GM12873 (cell line): ENCODE results near the gene STK32C.

ENCODE experiments used
- TF ChIP-seq, protein P1 (sequence below): IDR thresholded peaks from 2 replicates; pipeline ENCODE4 v1.5.1; 2012; ENCODE audit warnings: low read depth, mild to moderate bottlenecking, moderate library complexity, low read length, control low read depth; ENCODE audit not compliant: insufficient read depth; ENCODE audit errors: missing control alignments

STK32C gene

DNA sequence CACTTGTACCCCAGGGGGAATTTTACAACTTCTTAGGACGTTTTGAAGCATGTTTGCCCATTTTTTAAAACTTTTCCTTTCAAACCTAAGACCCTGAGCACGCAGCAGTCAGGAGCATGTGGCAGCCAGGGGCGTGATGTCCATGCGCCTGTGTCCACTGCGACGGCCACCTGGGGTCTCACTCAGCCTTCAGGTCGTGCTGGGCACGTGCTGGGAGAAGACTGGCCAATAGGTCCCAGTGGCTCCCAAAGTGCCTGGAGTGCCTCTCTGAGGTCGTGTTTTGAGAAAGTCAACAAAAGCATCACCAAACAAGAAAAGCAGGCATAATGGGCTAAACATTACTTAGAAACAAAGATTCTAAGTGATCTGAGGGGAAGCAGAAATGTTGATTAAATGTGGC is 39.1 kb upstream of the STK32C start:
- TF ChIP-seq, protein P1, sequence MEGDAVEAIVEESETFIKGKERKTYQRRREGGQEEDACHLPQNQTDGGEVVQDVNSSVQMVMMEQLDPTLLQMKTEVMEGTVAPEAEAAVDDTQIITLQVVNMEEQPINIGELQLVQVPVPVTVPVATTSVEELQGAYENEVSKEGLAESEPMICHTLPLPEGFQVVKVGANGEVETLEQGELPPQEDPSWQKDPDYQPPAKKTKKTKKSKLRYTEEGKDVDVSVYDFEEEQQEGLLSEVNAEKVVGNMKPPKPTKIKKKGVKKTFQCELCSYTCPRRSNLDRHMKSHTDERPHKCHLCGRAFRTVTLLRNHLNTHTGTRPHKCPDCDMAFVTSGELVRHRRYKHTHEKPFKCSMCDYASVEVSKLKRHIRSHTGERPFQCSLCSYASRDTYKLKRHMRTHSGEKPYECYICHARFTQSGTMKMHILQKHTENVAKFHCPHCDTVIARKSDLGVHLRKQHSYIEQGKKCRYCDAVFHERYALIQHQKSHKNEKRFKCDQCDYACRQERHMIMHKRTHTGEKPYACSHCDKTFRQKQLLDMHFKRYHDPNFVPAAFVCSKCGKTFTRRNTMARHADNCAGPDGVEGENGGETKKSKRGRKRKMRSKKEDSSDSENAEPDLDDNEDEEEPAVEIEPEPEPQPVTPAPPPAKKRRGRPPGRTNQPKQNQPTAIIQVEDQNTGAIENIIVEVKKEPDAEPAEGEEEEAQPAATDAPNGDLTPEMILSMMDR = no peak

DNA sequence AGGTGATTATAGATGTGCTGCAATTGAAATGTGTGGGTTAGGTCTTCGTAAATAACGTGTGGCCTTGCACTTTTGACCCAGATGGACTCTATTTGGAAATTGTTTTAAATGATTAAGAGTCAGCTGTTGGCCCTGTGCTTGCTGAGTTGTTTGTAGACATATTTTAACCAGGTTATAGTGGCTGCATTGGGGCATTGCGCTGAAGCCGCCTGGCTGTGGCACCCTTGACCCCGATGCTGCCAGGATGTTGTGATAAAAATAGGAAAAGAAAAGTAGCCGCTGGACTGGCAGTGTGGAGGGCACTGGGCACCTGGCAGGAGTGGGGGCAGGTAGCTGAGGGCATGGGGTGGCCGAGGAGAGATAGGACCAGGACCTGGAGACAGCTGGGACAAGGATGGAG is 37.6 kb upstream of the STK32C start:
- TF ChIP-seq, protein P1 = no peak

DNA sequence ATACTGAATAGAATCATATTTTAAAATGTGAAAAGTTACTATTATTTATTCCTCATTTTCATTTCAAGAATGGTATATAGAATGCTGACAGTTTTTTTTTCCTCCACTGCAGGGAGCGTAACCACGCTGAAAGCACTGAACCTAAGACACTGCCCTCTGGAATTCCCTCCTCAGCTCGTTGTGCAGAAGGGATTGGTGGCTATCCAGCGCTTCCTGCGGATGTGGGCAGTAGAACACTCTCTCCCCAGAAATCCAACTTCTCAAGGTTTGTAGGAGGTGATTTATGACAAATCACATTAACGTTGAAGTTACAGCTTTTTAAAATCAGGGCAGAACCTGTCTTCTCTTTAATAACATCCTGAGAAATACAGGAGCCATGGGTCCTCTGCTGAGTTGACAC is 36.6 kb upstream of the STK32C start:
- TF ChIP-seq, protein P1 = no peak

DNA sequence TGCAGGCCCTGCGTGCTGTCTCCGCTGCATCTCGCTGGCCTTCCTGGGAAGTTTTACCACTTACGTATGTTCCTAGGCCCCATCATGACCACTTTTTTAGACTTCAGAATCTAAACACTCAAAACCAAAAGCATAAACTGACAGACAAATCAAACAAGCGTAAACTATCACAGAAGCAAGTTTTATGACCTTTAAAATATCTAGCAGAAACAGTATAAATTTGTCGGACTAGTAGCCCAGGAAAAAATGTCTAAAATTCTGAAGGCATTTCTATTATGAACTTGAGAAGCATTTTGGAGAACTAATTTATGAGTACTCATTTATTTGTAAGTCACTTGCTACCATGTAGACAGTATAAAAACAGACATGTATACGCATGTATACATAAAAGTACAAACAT is 34.8 kb upstream of the STK32C start:
- TF ChIP-seq, protein P1 = no peak

DNA sequence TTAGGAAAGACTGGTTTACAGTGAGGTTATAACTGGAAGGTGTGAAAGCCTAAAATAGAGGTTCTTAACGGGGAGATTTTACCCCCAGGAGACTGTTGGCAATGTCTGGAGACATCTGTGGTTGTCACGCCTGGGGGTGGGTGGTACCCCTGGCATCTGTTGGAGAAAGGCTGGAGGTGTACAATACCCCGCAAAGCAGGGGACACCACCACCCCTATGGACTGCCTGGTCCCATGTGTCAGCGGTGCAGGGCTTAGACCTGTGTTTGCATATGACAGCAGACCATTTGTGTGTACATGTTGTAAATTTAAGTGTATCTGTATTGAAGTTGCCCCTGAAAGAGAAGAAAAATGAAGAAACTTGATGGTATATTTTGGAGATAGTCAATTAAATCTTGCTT is 34.0 kb upstream of the STK32C start:
- TF ChIP-seq, protein P1 = no peak

DNA sequence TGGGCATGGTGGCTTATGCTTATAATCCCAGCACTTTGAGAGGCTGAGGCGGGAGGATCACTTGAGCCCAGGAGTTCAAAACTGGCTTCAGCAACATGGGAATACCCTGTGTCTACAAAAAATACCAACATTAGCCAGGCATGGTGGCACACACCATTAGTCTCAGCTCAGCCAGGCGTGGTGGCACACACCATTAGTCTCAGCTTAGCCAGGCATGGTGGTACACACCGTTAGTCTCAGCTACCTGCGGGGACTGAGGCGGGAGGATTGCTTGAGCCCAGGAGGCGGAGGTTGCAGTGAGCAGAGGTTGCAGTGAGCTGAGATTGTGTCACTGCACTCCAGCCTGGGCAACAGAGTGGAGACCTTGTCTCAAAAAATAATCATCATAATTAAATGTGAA is 33.3 kb upstream of the STK32C start:
- TF ChIP-seq, protein P1 = no peak

DNA sequence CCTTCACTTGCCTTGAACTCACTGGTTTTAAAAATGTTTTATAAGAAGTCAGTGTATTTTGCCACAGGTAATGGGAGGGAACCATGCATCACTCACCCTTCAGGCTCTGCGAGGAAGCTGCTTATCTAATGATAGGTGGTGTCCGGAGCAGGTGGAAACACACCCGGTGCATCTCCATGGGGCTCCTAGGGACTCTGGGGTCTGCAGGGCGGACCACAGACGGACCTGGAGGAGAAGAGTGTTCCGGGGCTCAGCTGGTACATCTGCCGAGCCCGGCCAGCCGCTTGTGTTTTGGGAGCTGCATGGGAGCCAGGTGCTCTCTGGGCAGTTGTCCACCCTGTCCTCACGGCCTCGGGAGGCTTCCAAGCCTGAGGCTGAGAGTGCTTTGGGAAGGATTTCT is 31.5 kb upstream of the STK32C start:
- TF ChIP-seq, protein P1 = no peak
